ENCODE measurements around the gene SORD.
"Not testable (repeated sequence)": the region's sequence is repeated elsewhere in the genome, so short reads cannot be mapped to it uniquely, and the experiment has no call there.

The SORD gene

GRCh38 chr15:45025627-45026026 lies 2.6 kb downstream of the SORD start:
- DNase-seq = not testable (repeated sequence)

GRCh38 chr15:45026651-45027190 lies 3.7 kb downstream of the SORD start:
- DNase-seq = no peak

- DNase-seq = no peak
These were observed 4.2 kb downstream of the SORD start for GRCh38 chr15:45027220-45027619.

- no peak for DNase-seq
These were observed 7.7 kb downstream of the SORD start for GRCh38 chr15:45030743-45031142.

GRCh38 chr15:45031522-45032028 lies 8.6 kb downstream of the SORD start:
- not testable (repeated sequence) for DNase-seq

- not testable (repeated sequence) for DNase-seq
These were observed 9.5 kb downstream of the SORD start for GRCh38 chr15:45032501-45032900.

- DNase-seq = not testable (repeated sequence)
These were observed 11.1 kb downstream of the SORD start for GRCh38 chr15:45034087-45034486.

- DNase-seq = not testable (repeated sequence)
These were observed 11.8 kb downstream of the SORD start for GRCh38 chr15:45034600-45035375.

GRCh38 chr15:45036812-45037781 lies 14.1 kb downstream of the SORD start:
- DNase-seq = peak; percentile 78

GRCh38 chr15:45037936-45038335 lies 14.9 kb downstream of the SORD start:
- no peak for DNase-seq

- not testable (repeated sequence) for DNase-seq
These were observed 17.4 kb downstream of the SORD start for GRCh38 chr15:45040396-45040795.

GRCh38 chr15:45041538-45041937 lies 18.5 kb downstream of the SORD start:
- not testable (repeated sequence) for DNase-seq

GRCh38 chr15:45042859-45043258 lies 19.9 kb downstream of the SORD start:
- DNase-seq = not testable (repeated sequence)

GRCh38 chr15:45044270-45044669 lies 21.3 kb downstream of the SORD start:
- DNase-seq = not testable (repeated sequence)

- not testable (repeated sequence) for DNase-seq
These were observed 25.4 kb downstream of the SORD start for GRCh38 chr15:45048449-45048793.

GRCh38 chr15:45048794-45049631 lies 26.0 kb downstream of the SORD start:
- DNase-seq = no peak

- no peak for DNase-seq
These were observed 27.6 kb downstream of the SORD start for GRCh38 chr15:45050587-45050986.

- not testable (repeated sequence) for DNase-seq
These were observed 29.7 kb downstream of the SORD start for GRCh38 chr15:45052676-45053075.

GRCh38 chr15:45058690-45059675 lies 36.0 kb downstream of the SORD start:
- DNase-seq = not testable (repeated sequence)

GRCh38 chr15:45062301-45062700 lies 39.3 kb downstream of the SORD start:
- not testable (repeated sequence) for DNase-seq

GRCh38 chr15:45064386-45064785 lies 41.4 kb downstream of the SORD start:
- DNase-seq = no peak

Data from NCI-H1694 treated with DMSO at 0.1 percent for 48 hours (cell line).